Natural killer cell (primary cell): ENCODE measurements around the gene STK38L. TPM values are rescaled to one million over a fixed set of nuclear protein-coding genes. Genes with fewer than 3 reads are reported as not detected.

Experiments
- ATAC-seq, 3 donors: fragments of 150-1000 bp in 2 of 3; fragments of 200-7000 bp in 1 of 3; cut with Tn5 transposase; 1 replicate in 1 of 3; 2 replicates in 2 of 3; pipeline ENCODE4 v1.10.0; 2021; ENCODE audit warnings: mild to moderate bottlenecking in 2 of 3, moderate library complexity in 2 of 3
- DNase-seq, 2 donors: peaks; one replicate each; pipeline versions ENCODE4 v3.0.0 to v3.0.0-alpha.2; 2013 to 2021; ENCODE audit warnings: mixed read lengths in 1 of 2
- H3K27ac ChIP-seq: one replicate; pipeline ENCODE4 v1.5.1; 2013; ENCODE audit warnings: mild to moderate bottlenecking, low read length
- H3K27me3 ChIP-seq: one replicate; pipeline ENCODE4 v1.6.1; 2013; ENCODE audit warnings: low read length; ENCODE audit not compliant: control insufficient read depth, insufficient read depth
- H3K36me3 ChIP-seq: one replicate; pipeline ENCODE4 v1.6.1; 2013; ENCODE audit warnings: low read length; ENCODE audit not compliant: control insufficient read depth, insufficient read depth
- H3K4me1 ChIP-seq: one replicate; pipeline ENCODE4 v1.6.1; 2013; ENCODE audit warnings: low read length; ENCODE audit not compliant: control insufficient read depth, insufficient read depth
- H3K4me3 ChIP-seq: one replicate; pipeline ENCODE4 v1.5.1; 2013; ENCODE audit warnings: low read length
- H3K9me3 ChIP-seq: one replicate; pipeline ENCODE4 v1.6.1; 2013; ENCODE audit warnings: low read length; ENCODE audit not compliant: control insufficient read depth, insufficient read depth
- H3K27ac Mint-ChIP-seq, 2 donors: one replicate each; pipeline ENCODE4 v1.8.0; 2022; ENCODE audit warnings: mild to moderate bottlenecking in 2 of 2, mixed read lengths in 2 of 2, moderate library complexity in 1 of 2
- H3K27me3 Mint-ChIP-seq, 2 donors: one replicate each; pipeline ENCODE4 v1.8.0; 2022; ENCODE audit warnings: low read depth in 2 of 2, mixed read lengths in 2 of 2
- H3K36me3 Mint-ChIP-seq: one replicate; pipeline ENCODE4 v1.8.0; 2022; ENCODE audit warnings: mixed read lengths
- H3K4me1 Mint-ChIP-seq, 2 donors: one replicate each; pipeline ENCODE4 v1.8.0; 2022; ENCODE audit warnings: mixed read lengths in 2 of 2
- H3K4me3 Mint-ChIP-seq: one replicate; pipeline ENCODE4 v1.8.0; 2022; ENCODE audit warnings: mild to moderate bottlenecking, moderate library complexity, mixed read lengths
- H3K9me3 Mint-ChIP-seq, 2 donors: one replicate each; pipeline ENCODE4 v1.8.0; 2022; ENCODE audit warnings: mixed read lengths in 2 of 2
- CTCF ChIP-seq: fragments of 200-600 bp; IDR thresholded peaks from one replicate; pipeline ENCODE4 v1.8.0; 2022; ENCODE audit warnings: antibody characterized with exemption
- WGBS: methylation state at CpG from one replicate; pipeline ENCODE4 v1.1.7; 2013; ENCODE audit warnings: missing lambda C conversion rate; ENCODE audit not compliant: insufficient coverage; 5-methylcytosine and 5-hydroxymethylcytosine counted together
- intact Hi-C: fragments of 100-400 bp; cut with micrococcal nuclease; formaldehyde crosslinking; loops from one replicate; pipeline ENCODE4 v1.14.2; 2022
- total RNA-seq, 4 donors: library from RNA; stranded (reverse); fragments of 120-200 nt in 1 of 4; gene quantifications; one replicate each; pipeline versions ENCODE4 v1.2.3 to v1.2.4, GENCODE V29; 2013 to 2022

The STK38L gene
- total RNA-seq, 3 donors from 2014 or later (not counting 1 experiment from before 2014, with no cell fraction given), result 14.0 to 17.0 (median 15.0) TPM

DNA sequence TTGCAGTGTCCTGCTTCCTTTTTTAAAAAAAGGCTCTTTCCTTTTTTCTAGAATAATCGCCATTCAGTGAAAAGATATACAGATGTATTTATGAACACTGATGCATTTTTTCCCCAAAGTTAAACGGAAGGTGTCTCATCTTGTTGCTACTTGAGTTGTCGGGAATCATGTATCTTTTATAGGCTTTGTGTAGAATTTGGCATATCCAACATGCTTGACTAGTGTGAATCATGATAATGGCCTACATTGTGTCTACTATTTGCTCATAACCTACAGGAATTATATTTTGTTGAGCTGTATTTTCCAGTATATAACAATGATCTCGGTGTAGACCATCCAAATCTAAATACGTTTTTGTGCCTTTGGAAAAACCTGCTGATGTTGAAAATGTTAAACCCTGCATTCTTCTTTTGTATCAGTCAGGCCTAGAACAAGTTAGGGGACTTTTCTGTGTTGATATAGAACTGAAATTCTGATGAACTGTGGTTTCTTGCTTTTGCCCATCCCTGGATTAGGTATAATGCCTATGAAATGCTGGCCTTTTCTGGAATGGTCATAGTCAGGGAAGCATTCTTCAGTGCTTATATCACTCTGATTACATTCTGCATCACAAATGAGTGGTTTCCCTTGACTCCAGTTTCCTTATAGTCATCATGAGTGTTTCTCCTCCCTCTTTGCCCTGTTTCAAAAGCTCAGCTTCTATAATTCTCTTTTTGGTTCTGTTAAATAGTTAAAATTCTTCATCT, 99.3 kb downstream of the STK38L start:
- Histone ChIP-seq H3K36me3 (no peaks in the 10 kb centered on the region), H3K9me3 (no peaks in the 10 kb centered on the region), H3K27ac (no peak overlapping the region), H3K4me1 (no peaks in the 10 kb centered on the region), H3K4me3 (no peak overlapping the region), H3K27me3 (no peaks in the 10 kb centered on the region)
- H3K4me3 Mint-ChIP-seq, result no peak overlapping the region
- peaks cover 11% of the 10 kb centered on the region in 2 donors for H3K27me3 Mint-ChIP-seq
- WGBS, result 91% methylated on average over 2 of the region's 5 CpGs
- no peak for TF ChIP-seq CTCF
- DNase-seq, result no peak
- no peak for ATAC-seq
- H3K36me3 Mint-ChIP-seq, result no peaks in the 10 kb centered on the region
- no peak overlapping the region for H3K27ac Mint-ChIP-seq
- H3K9me3 Mint-ChIP-seq, result no peaks in the 10 kb centered on the region
- intact Hi-C loops, result no loop called here
- no peaks in the 10 kb centered on the region for H3K4me1 Mint-ChIP-seq

DNA sequence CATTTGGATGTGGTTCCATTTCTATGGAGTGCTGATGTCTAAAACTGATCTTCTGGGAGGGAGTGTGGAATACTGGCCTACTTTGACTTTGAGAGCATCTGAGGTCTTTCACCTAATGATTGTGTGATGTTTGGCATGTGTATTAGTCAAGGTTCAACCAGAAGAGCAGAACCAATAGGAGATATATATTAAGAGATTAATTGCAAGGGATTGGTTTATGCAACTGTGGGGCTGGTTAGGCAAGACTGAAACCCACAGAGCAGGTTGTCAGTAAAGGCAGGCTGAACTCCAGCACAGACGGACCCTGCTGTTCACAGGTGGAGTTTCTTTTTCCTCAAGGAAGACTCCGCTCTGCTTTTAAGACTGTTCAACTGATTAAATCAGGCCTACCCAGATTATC, 100.2 kb downstream of the STK38L start:
- no peaks in the 10 kb centered on the region for H3K27me3 ChIP-seq
- H3K36me3 ChIP-seq, result no peaks in the 10 kb centered on the region
- Mint-ChIP-seq H3K4me3 (no peak overlapping the region), H3K9me3 (no peaks in the 10 kb centered on the region), H3K27me3 (peaks cover 11% of the 10 kb centered on the region in 2 donors), H3K27ac (no peak overlapping the region), H3K36me3 (no peaks in the 10 kb centered on the region), H3K4me1 (no peaks in the 10 kb centered on the region)
- H3K27ac ChIP-seq, result no peak overlapping the region
- DNase-seq, result no peak
- TF ChIP-seq CTCF, result no peak
- intact Hi-C loops, result no loop called here
- no peak overlapping the region for H3K4me3 ChIP-seq
- no peaks in the 10 kb centered on the region for H3K4me1 ChIP-seq
- ATAC-seq, result no peak
- H3K9me3 ChIP-seq, result no peaks in the 10 kb centered on the region
- WGBS, result 71% methylated on average over 2 of the region's 2 CpGs

GRCh38 chr12:27344760-27345159, 100.7 kb downstream of the STK38L start:
- 59% methylated on average over 3 of the region's 3 CpGs for WGBS
- Histone ChIP-seq H3K27ac (no peak overlapping the region), H3K4me3 (no peak overlapping the region), H3K4me1 (no peaks in the 10 kb centered on the region), H3K27me3 (no peaks in the 10 kb centered on the region), H3K36me3 (no peaks in the 10 kb centered on the region), H3K9me3 (no peaks in the 10 kb centered on the region)
- ATAC-seq (no peak), DNase-seq (no peak)
- intact Hi-C loops, result no loop called here
- no peak for TF ChIP-seq CTCF
- Mint-ChIP-seq H3K4me3 (no peak overlapping the region), H3K9me3 (no peaks in the 10 kb centered on the region), H3K36me3 (no peaks in the 10 kb centered on the region), H3K27ac (no peak overlapping the region), H3K4me1 (no peaks in the 10 kb centered on the region), H3K27me3 (peaks cover 11 to 15% of the 10 kb centered on the region in 2 donors)

DNA sequence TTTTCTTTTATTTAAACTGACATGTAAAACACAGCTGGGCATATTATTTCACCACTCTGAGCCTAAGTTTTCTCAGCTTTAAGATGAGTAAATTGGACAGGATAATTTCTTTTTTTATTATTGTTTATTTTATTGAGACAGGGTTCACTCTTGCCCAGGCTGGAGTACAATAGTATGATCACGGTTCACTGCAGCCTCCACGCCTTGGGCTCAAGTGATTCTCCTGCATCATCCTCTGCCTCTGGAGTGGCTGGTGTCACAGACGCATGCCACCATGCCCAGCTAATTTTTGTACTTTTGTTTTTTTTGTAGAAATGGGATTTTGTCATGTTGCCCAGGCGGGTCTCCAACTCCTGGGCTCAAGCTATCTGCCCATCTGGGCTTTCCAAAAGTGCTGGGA, 101.3 kb downstream of the STK38L start:
- Histone ChIP-seq H3K4me1 (no peaks in the 10 kb centered on the region), H3K36me3 (no peaks in the 10 kb centered on the region), H3K27me3 (no peaks in the 10 kb centered on the region), H3K4me3 (no peak overlapping the region), H3K27ac (no peak overlapping the region), H3K9me3 (no peaks in the 10 kb centered on the region)
- WGBS, result 99% methylated on average over 4 of the region's 4 CpGs
- no peak for TF ChIP-seq CTCF
- Mint-ChIP-seq H3K4me1 (no peaks in the 10 kb centered on the region), H3K27ac (no peak overlapping the region), H3K9me3 (no peaks in the 10 kb centered on the region), H3K27me3 (peaks cover 11 to 20% of the 10 kb centered on the region in 2 donors), H3K4me3 (no peak overlapping the region), H3K36me3 (no peaks in the 10 kb centered on the region)
- DNase-seq (no peak), ATAC-seq (no peak)
- intact Hi-C loops, result no loop called here
